NK-92 (cell line): ENCODE measurements around the gene NTM.

Experiments
- DNase-seq: peaks from one replicate; lab custom pipeline; 2025; ENCODE audit not compliant: unreplicated experiment; lab: John Stamatoyannopoulos, UW

The NTM gene

GRCh38 chr11:131809203-131809918 is 438.9 kb downstream of the NTM start:
- no peak for DNase-seq

DNA sequence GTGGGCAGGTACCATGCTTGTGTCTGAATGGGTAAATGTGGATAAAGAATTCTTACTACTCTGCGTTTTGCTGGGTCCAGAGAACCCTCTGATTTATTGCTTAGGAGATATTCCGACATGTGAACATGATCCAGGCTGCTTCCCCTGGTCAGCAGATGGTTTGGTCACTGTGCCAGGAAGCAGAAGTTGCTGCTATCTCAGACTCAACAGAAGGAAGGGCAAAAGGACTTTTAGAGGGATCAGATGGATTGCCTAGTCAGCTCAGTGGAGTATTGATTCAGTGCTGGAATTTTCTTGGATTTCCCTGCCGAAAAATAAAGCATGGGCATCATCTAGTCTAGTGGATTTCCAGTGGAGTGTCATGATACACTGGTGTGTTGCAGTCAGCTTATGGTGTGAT is 440.1 kb downstream of the NTM start:
- DNase-seq: no peak

- DNase-seq: no peak
Measured at GRCh38 chr11:131811383-131811782, 441.0 kb downstream of the NTM start.

GRCh38 chr11:131814108-131814507 is 443.7 kb downstream of the NTM start:
- DNase-seq: no peak

GRCh38 chr11:131815590-131815989 is 445.2 kb downstream of the NTM start:
- DNase-seq: no peak

GRCh38 chr11:131816051-131816450 is 445.6 kb downstream of the NTM start:
- DNase-seq: no peak

DNA sequence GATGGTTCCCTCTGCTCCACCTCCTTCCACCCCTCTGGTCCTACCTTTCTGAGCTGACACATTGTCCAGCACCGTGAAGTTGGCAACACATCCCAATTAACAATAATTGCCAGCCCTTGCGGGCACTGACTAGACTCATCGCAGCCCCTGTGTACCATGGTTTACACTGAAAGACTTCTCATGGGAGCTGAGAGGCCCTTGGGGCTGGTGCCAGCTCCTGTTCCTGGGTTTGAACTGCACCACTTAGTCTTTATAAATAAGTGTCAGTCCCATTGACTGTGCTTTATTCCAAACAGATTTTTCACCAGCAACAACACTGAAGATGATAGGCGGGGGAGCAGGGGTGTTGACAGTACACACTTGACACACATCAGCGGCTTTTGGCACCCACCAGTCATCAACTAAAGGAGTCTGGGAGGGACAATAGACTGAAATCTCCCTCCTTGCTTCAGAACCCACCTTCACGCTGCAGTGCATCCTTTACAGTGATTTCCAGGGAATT is 447.3 kb downstream of the NTM start:
- no peak for DNase-seq

DNA sequence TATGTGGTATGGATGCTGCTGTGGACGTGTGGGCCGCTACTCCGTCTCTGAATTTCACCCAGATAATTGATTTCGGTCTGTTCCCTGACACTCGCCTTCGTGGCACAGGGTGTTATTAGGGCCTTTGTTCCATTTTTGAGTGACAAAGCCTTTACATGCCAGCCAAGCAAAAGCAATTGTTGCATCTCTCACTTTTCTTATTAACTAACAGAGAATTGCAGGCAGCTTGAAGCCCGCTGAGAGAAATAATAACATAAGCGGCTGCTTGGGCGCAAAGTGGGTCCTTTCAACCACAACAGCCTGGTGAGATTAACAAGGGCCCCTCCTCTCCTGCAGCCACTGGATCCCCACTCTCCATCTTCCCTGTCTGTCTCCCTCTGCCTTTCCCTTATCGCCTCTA is 449.4 kb downstream of the NTM start:
- no peak for DNase-seq

DNA sequence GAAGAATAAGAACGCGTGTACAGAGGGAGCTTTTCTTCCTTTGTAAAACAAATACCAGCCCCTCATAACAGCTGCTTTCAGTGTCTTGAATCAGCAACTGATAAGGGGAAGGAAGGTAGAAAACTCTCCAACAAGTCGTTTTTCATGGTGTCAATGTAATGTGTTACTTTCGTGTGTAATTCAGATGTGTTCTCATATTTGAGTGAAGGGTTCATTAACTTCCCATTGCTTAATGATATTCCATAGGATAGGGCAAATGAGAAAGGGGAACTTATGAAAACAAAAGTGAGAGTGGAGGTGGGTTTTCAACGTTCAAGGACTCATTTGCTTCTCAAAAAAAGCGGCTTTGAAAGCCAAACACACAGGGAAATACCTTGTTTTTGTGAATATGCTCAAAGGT is 452.1 kb downstream of the NTM start:
- no peak for DNase-seq

DNA sequence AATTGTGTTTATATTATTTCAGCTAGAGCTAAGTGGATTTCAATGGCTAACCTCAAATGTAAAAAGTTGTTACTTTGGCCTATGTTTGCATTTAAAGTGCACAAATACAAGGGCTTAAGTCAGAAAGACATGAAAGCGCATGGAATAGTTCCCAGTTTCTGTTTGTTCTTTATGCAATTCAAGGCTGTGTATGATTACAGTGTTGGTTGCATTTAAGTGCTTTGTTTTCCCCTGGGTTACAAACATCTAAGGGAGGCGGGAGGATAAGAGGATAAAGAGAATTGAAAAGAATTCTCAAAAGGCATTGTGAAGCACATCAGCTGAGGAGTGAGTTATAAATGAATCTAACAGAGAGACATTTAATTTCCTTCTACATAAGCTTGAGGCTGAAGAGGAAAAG is 453.4 kb downstream of the NTM start:
- no peak for DNase-seq

DNA sequence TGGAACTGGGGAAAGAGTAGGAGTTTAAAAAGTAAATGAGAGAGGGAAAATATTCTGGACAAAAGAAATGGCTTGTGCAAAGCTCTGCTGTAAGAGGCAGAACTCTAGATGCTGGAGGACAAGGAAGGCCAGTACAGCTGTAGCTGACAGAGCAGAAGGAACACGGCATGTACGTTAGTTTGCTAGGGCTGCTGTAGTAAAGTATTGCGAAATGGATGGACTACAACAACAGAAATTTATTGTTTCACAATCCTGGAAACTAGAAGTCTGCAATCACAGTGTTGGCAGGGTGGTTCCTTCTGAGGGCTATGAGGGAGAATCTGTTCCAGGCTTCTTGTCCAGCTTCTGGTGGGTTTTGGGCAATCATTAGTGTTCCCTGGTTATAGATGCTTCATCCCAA is 454.4 kb downstream of the NTM start:
- DNase-seq: no peak

GRCh38 chr11:131827430-131827829 is 457.0 kb downstream of the NTM start:
- no peak for DNase-seq

- DNase-seq: no peak
Measured at GRCh38 chr11:131829725-131830124, 459.3 kb downstream of the NTM start.

DNA sequence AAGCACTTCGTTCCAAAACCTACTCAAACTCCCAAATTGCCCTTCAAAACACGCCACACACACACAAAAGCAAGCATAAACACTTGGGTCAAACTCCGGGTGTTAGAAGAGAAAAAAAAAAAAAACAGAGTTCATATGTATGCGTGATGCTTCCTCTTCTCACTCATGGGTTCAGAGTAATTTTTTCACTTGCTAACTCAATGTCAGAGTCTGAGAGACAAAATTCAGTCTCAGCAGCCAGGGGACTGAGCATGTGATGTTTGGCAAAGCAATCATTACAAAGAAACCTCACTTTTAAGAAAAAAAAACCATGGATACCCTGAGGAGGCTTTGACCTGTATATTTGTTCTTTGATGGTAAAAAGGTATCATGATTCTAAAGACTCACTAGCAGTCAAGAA is 461.7 kb downstream of the NTM start:
- DNase-seq: no peak

- no peak for DNase-seq
Measured at GRCh38 chr11:131833366-131833765, 463.0 kb downstream of the NTM start.

- no peak for DNase-seq
Measured at GRCh38 chr11:131837562-131837961, 467.1 kb downstream of the NTM start.

DNA sequence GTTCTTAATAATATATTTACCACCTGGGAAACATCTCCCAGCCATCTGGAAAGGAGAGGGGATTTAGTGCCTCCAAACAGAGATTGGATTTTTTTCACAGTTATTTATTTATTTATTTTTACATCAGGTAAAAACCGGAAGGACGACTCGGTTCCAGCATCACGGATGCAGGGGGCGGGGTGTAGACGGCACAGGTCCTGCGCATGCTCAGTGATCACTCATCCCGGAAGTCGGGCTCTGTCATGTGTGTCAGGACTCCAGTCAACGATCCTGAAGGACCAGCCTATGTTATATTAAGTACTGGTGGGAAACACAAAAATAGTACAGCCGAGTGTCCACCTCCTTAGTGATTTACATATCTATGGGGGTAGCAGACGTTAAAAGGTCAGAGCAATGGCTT is 467.6 kb downstream of the NTM start:
- no peak for DNase-seq

GRCh38 chr11:131839326-131839725 is 468.9 kb downstream of the NTM start:
- DNase-seq: no peak

- no peak for DNase-seq
Measured at GRCh38 chr11:131840545-131840944, 470.1 kb downstream of the NTM start.

DNA sequence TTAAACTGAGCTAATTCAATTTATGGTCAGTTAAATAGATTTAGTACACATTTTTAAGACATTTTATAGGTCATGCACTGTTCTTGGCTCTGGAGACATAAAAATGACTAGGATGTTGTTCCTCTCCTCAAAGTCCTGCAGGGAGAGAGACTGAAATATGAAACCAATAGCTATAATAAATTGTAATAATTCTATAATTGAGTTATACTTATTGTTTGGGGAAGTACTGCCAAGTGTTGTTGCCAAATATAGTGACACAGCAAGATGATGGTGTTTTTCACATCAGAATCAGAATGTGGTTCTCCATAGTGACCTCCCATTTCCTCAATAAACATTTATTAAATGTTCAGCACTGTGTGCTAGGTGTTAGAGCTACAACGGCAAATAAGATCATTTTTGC is 470.6 kb downstream of the NTM start:
- DNase-seq: no peak

DNA sequence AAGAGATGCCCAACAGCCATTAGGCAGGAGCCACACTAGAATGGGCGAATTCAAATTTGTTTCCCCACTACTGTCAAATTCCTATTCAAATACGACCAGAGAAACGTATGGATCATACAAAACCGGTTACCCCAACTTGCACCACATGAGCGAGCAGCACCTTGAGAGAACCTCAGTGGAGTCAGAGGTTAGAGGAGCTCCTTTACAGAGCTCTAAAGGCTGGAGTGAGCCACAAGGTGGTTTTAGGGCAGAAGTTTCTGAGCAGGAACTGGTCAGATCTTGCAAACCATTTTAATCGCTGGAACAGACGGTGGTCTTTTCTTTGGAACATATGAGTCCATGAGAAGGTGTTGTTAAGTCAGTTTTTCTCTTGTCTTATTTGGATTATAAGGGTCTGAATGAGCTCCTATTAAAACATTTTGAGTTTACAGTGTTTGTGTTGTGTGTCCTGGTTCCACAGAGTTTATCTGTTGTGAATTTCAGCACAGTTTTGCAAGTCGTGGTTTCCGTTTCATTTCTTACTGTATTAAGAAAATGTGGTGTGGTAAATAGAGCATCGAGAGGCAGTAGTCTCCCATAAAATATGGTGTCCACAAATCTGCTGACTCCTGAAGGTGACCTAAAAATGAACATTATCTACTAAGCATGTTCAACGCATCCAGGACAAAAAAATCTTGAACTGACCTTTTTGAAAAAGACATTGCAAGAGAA is 471.7 kb downstream of the NTM start:
- DNase-seq: no peak

GRCh38 chr11:131845255-131845654 is 474.8 kb downstream of the NTM start:
- no peak for DNase-seq

GRCh38 chr11:131849485-131849884 is 479.1 kb downstream of the NTM start:
- no peak for DNase-seq
